SKM-1 treated with dmso at 0.1 percent for 144 hours (cell line): Measurements from ENCODE around the gene DHRS2.
"Not testable (repeated sequence)": the region's sequence is repeated elsewhere in the genome, so short reads cannot be mapped to it uniquely, and the experiment has no call there.

Experiments
- DNase-seq: peaks from one replicate; lab custom pipeline; 2025; ENCODE audit not compliant: unreplicated experiment; lab: John Stamatoyannopoulos, UW

Gene DHRS2

DNA sequence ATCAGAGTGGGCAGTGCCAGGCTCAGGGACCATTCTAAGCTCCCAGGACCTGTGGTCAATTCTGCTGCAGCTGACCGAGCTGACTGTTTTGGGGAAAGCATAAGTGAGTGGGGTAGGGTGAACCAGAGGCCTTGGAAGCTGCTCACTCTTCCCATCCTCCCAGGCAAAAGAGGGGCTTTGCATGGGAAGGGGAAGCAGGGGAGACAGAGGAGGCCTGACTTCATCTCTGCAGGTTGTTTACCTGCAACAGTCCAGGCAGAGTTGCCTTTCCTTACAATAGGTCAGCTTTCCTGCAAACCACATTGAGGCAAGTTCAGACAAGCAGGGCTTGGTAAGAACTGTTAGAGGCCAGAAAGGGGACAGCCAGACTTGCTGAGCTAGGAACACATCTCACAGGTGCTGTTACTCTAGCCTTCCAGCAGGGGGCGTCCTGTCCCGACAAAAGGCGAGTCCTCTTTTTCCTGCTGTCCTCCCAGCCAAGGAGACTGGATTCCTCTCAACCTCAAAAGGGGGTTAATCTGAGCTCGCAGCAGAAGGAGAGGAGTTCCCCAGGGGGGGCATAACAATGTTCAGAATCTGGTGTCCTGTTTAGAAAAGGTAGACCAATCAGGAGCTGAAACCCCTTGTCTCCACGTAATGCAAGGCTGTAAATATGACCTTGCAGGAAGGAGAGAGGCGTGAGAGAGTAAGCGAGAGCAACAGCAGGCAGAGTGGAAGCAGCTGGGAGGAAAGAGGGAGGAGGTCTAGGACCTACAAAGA is 4.3 kb upstream of the DHRS2 start:
- peak; percentile 35 for DNase-seq

DNA sequence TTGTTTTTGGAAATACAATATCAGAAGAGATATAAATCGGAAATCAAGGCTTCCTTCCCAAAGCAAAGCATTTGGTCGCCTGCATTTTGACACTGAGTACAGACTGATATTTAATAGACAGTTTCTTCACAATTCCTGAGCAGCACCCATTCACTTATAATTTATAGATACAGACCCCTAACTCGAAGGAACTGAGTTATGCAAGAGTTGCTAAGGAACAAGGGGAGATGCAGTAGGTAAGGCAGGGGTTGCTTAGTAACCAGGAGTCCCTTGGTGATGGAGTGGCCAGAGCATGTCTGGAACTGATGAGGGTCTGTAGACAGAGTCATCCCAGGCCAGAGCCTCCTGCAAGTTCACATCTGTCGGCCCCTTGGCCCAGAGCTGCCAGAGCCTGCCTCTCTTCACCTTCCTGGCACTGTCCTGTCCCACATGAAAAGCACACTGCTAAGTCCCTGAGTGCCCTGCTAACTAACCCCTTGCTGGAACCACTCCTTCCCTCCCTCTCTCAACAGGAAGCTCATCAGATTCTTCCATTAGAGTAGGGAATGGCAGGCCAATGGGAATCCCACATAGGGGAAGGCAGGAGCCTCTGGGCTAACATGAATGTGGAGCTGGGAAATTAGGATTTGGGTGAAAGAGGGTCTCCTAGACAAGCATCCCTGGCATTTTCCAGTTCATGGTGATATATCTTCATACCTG is 3.6 kb upstream of the DHRS2 start:
- DNase-seq, result no peak

- no peak for DNase-seq
Measured at GRCh38 chr14:23633160-23633701, 2.9 kb upstream of the DHRS2 start.

- not testable (repeated sequence) for DNase-seq
Measured at GRCh38 chr14:23634698-23635412, 1.3 kb upstream of the DHRS2 start.

GRCh38 chr14:23637312-23637654 is 1.1 kb downstream of the DHRS2 start:
- not testable (repeated sequence) for DNase-seq

DNA sequence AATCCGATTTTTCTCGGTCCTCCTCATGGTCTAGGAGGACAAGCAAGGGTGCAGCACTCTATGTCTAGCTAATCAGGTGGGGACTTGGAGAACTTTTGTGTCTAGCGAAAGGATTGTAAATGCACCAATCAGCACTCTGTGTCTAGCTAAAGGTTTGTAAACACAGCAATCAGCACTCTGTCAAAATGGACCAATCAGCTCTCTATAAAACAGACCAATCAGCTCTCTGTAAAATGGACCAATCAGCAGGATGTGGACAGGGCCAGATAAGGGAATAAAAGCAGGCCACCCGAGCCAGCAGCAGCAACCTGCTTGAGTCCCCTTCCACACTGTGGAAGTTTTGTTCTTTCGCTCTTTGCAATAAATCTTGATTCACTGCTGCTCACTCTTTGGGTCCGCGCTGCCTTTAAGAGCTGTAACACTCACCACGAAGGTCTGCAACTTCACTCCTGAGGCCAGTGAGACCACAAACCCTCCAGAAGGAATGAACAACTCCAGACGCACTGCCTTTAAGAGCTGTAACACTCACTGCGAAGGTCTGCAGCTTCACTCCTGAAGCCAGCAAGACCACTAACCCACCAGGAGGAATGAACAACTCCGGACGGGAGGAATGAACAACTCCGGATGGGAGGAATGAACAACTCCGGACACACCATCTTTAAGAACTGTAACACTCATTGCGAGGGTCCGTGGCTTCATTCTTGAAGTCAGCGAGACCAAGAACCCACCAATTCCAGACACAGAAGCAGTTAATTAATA is 1.7 kb downstream of the DHRS2 start:
- DNase-seq, result not testable (repeated sequence)

- no peak for DNase-seq
Measured at GRCh38 chr14:23638414-23639047, 2.4 kb downstream of the DHRS2 start.

DNA sequence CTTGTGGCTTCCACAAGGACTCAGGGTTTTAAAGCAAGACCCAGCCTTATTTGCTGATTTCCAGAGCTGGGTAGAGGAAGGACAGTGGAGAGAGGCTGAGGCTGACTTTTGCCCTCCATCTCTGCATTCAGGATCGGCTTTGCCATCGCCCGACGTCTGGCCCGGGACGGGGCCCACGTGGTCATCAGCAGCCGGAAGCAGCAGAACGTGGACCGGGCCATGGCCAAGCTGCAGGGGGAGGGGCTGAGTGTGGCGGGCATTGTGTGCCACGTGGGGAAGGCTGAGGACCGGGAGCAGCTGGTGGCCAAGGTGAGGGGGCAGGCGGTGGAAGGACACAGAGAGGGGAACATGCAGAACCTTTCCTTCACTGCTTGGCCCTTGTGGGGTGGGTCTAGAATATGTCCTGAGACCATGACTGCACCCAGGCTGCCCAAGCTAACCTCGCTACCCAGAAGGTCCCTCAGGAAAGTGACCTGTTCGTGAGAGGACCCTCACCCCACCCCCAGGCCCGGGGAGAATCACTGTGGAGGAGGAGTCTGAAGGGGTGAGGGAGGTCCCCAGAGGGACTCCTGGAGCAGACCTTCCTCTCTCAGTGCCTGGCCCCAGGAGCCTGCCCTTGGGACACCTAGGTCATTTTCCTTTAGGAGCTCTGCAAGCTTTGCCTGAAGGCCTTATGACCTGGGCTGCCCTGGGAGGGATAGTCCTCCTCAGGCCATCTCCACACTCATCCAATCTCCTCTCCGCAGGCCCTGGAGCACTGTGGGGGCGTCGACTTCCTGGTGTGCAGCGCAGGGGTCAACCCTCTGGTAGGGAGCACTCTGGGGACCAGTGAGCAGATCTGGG is 3.1 kb downstream of the DHRS2 start:
- no peak for DNase-seq

- no peak for DNase-seq
Measured at GRCh38 chr14:23639891-23640523, 3.8 kb downstream of the DHRS2 start.

DNA sequence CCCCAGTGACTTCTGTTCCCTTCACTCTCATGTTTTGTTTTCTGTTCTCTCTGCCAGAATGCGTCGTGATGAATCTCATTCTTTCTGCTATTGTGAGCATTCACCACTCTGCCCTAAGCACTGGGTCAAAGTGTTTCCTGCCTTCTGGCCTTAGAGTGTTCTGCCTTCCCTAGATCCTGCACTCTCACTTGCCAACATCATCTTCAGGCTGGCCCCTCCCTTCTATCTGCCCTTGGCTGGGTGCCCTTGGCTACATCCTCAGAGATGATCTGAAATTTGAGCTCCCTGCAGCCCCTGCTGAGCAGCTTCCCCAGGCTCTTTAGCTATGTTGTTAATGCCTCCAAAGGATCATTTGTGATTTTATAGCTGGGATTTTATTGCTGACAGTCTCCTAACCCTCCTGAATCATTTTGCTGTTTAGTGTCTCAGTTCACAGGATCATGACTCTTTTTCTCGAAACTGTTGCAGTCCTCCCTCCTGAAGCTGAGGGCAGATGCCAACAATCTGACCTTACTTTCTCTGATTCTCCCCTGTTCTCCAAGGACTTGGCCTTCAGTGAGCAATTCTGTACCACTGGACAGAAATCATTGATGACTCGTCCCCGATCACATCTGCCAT is 4.5 kb downstream of the DHRS2 start:
- no peak for DNase-seq

DNA sequence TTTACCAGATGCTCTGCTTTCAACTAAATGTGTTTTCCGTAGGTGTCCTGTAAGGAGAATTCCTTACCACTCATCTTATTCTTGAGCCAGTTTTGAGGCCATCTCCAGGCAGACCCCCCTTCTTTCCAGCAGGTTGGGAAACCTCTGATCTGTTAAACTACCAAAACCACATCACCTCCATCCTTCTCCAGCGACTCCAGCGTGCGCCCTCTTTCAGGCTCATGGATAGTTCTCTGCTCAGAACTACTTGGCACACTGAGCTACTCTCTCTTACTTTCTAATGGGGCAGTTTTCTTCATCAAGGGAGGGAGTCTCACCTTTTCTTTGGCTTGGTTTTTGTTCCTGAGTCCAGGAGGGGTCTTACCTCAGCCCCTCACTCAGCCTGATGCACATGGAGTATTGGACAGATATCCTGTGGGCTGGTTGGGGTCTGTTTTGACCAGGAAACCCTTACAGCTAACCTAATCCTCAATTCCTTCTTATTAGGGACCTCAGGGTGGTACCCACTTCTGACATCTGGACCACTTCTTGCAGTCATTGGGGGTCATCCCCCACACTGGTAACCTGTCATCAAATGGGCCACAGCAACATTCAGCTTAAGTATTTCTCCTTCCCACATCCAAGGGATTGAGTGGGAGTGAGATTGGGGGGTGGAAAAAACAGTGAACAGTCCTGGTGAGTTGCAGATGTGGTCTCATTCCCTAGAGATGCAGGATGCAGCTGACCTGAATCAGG is 5.2 kb downstream of the DHRS2 start:
- DNase-seq, result no peak

DNA sequence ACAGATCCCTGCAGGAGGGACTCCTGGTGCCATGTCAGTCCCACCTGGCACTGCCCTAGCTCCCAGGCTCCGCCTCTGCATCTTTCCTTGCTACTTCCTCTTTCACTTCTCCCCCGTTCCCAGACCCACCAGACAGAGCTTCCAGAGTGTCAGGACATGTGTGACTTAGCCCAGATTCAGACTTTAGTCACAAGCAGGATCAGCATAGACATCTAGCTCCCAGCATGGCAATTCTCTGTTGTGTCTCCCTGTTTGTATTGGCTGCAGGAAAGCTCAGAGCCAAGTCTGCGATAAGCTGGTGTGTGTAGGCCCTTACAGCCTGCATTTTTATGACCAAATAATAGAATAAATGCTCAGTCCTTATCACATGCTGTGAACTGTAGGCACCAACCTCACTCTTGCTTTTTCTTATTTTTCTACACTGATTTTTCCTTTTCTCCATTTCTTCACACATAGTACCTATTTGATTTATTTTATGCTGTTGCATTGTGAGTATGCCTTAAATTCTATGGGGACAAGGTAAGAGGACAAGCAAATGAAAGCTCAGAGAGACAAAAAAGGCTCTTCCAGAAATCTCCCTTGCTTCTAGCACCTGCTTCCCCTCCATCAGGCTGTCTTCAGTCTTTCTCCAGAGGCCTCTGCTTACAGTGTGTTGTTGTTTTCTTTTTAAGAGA is 5.9 kb downstream of the DHRS2 start:
- peak; percentile 0 for DNase-seq

- DNase-seq, result no peak
Measured at GRCh38 chr14:23643533-23644194, 7.5 kb downstream of the DHRS2 start.

- no peak for DNase-seq
Measured at GRCh38 chr14:23644195-23644918, 8.2 kb downstream of the DHRS2 start.

DNA sequence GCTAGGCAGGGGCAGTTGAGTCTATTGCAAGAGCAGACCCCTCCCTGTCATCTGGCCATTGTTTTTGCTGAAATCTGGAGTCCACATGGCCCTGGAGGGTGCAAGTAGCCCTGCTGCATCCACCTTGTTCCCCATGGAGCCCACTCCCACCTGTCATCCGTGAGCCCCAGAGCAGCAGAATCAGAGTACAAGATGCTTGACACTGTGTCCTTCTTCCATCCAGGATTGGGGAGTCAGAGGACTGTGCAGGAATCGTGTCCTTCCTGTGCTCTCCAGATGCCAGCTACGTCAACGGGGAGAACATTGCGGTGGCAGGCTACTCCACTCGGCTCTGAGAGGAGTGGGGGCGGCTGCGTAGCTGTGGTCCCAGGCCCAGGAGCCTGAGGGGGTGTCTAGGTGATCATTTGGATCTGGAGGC is 8.8 kb downstream of the DHRS2 start:
- DNase-seq, result no peak

DNA sequence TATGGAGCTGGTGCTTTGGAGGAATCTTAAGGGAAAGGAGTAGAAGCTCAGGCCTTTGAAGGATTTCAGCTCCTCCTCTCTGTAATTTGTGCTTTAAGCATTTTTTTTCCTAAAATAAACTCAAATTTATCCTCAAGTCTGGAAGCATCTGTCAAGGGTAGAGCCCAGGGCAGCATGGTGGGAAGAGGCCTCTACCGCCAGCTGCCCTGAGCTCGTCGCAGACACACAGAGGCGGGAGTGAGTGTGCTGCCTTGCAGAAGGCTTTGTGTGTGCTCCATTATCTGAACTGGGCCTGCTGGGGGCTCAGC is 9.3 kb downstream of the DHRS2 start:
- no peak for DNase-seq
